Heart left ventricle (tissue), 16 donors: ENCODE results near the gene ANGPTL2. TPM values are rescaled to one million over a fixed set of nuclear protein-coding genes. Genes with fewer than 3 reads are reported as not detected.
"Not testable (repeated sequence)": the region's sequence is repeated elsewhere in the genome, so short reads cannot be mapped to it uniquely, and the experiment has no call there.

Experiments
- ATAC-seq, 4 donors: fragments of 200-7000 bp; cut with Tn5 transposase; one replicate each; pipeline ENCODE4 v1.9.1; 2020 to 2022; ENCODE audit warnings: moderate library complexity in 4 of 4, mild to moderate bottlenecking in 3 of 4, moderate number of reproducible peaks in 1 of 4
- DNase-seq, 5 donors: peaks; one replicate each; pipeline ENCODE4 v3.0.0-alpha.2; 2020
- H3K27ac ChIP-seq, 12 donors: fragments of 200-600 bp; sonication (generic) in 4 of 12; one replicate each; pipeline versions ENCODE4 v1.5.0 to v1.8.0; 2016 to 2022; ENCODE audit warnings: mild to moderate bottlenecking in 2 of 12
- H3K27me3 ChIP-seq, 9 donors: fragments of 200-600 bp; sonication (generic) in 2 of 9; one replicate each; pipeline versions ENCODE4 v1.5.1 to v1.8.0; 2016 to 2022; ENCODE audit warnings: mild to moderate bottlenecking in 3 of 9
- H3K36me3 ChIP-seq, 9 donors: fragments of 200-600 bp; sonication (generic) in 2 of 9; one replicate each; pipeline versions ENCODE4 v1.5.0 to v1.8.0; 2018 to 2022; ENCODE audit warnings: mild to moderate bottlenecking in 2 of 9
- H3K4me1 ChIP-seq, 12 donors: fragments of 200-600 bp; sonication (generic) in 4 of 12; one replicate each; pipeline versions ENCODE4 v1.5.0 to v1.8.0; 2016 to 2022; ENCODE audit warnings: mild to moderate bottlenecking in 3 of 12
- H3K4me3 ChIP-seq, 12 donors: fragments of 200-600 bp; sonication (generic) in 4 of 12; one replicate each; pipeline versions ENCODE4 v1.5.0 to v1.8.0; 2017 to 2022; ENCODE audit warnings: mild to moderate bottlenecking in 9 of 12, moderate library complexity in 4 of 12
- H3K9me3 ChIP-seq, 12 donors: fragments of 200-600 bp; sonication (generic) in 4 of 12; one replicate each; pipeline versions ENCODE4 v1.5.0 to v1.8.0; 2016 to 2022; ENCODE audit warnings: mild to moderate bottlenecking in 1 of 12
- POLR2A ChIP-seq, 2 donors: fragments of 450-650 bp; IDR thresholded peaks; one replicate each; pipeline ENCODE4 v1.6.1; 2017; ENCODE audit warnings: antibody characterized with exemption in 2 of 2, mild to moderate bottlenecking in 2 of 2, moderate library complexity in 2 of 2
- WGBS, 4 donors: extraction: QIAGEN DNeasy Blood & Tissue Kit in 2 of 4; methylation state at CpG; one replicate each; pipeline versions ENCODE4 v1.1.5 to v1.1.7; 2013 to 2018; 5-methylcytosine and 5-hydroxymethylcytosine counted together
- intact Hi-C, 10 donors: fragments of 100-400 bp; cut with DNase I; formaldehyde crosslinking; loops; one replicate each; pipeline versions ENCODE4 v1.11.1 to v1.14.2; 2022
- long read RNA-seq, 3 donors: library from polyadenylated mRNA; unstranded; transcript quantifications; one replicate each; pipeline ENCODE4 v2.0.0, GENCODE V29; 2020 to 2021
- polyA plus RNA-seq, 2 donors: library from polyadenylated mRNA; stranded (reverse); fragments of 200-250 nt; gene quantifications; one replicate each; pipeline ENCODE4 v1.2.3, GENCODE V29; 2013
- total RNA-seq, 9 donors: library from RNA; depleted of rRNA in 2 of 9; stranded (reverse); fragments of >200 nt in 2 of 9; fragmentation: NEBNext Ultra II Directional in 3 of 9; extraction: Animal tissue kit (Norgen Biotek cat#: 25700) in 3 of 9; gene quantifications; one replicate each; pipeline versions ENCODE4 v1.1.0 to v1.2.4, GENCODE V29; 2016 to 2023
- TF ChIP-seq, protein P1 (sequence below), 12 donors: fragments of 200-600 bp; sonication (generic) in 4 of 12; IDR thresholded peaks; one replicate each; pipeline versions ENCODE4 v1.5.0 to v1.8.0; 2018 to 2022; ENCODE audit warnings: antibody characterized with exemption in 12 of 12, mild to moderate bottlenecking in 5 of 12
- donor health status: ischemic (EF 13 %, LVEDD 7.1; RV severe dilation, severe dysfunction).
- donor health status: healthy with polysubstance abuse.
- donor health status: DM: no; HTN: yes; CAD: no.
- donor health status: DM: no; HTN: no; CAD: no.
- donor health status: ischemic (EF 25% LVEDD 6.9; RV normal size, moderate dysfunction).
- donor health status: ischemic (EF 25% LVEDD 5.7; RV mildly dilated, moderate dysfunction).
- donor health status: healthy.
- donor health status: DM: yes; HTN: yes; CAD: no.
- donor health status: ischemic (EF 35%, LVEDD 5.7; RV mildly dilated, moderate dysfunction).
- donor health status: nonischemic (EF 11% LVEDD 7.7; RV severe dilation, severe dysfunction).
- donor health status: DM: yes; HTN: yes; CAD: no.
- donor health status: PGD.
- donor health status: ischemic (EF 29% LVEDD 5.4; RV normal size, mild dysfunction).
- donor health status: nonischemic (EF 23%, LVEDD 6.1; RV moderate dilation, normal function).

The ANGPTL2 gene, protein sequence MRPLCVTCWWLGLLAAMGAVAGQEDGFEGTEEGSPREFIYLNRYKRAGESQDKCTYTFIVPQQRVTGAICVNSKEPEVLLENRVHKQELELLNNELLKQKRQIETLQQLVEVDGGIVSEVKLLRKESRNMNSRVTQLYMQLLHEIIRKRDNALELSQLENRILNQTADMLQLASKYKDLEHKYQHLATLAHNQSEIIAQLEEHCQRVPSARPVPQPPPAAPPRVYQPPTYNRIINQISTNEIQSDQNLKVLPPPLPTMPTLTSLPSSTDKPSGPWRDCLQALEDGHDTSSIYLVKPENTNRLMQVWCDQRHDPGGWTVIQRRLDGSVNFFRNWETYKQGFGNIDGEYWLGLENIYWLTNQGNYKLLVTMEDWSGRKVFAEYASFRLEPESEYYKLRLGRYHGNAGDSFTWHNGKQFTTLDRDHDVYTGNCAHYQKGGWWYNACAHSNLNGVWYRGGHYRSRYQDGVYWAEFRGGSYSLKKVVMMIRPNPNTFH
- total RNA-seq: 10 to 100 TPM; 25.6 to 92.5 (median 47.4) TPM
- 10 to 100 TPM; 17.0 to 19.4 TPM for polyA plus RNA-seq
- long read RNA-seq, donor 1, partial matches to known transcripts: 2 of 8 reads
- long read RNA-seq, donor 1, other reads (novel, unspliced or antisense): 2 of 8 reads
- long read RNA-seq, donor 2, transcript ANGPTL2-202 (5 exons, 3,707 nt): major isoform, 36 of 58 reads
- long read RNA-seq, donor 2, partial matches to known transcripts: 14 of 58 reads
- long read RNA-seq, donor 2, other reads (novel, unspliced or antisense): 8 of 58 reads
- long read RNA-seq, donor 3, transcript ANGPTL2-202 (5 exons, 3,707 nt): major isoform, 8 of 13 reads
- long read RNA-seq, donor 3, partial matches to known transcripts: 5 of 13 reads
- long read RNA-seq, donor 3, other reads (novel, unspliced or antisense): 0 of 13 reads

DNA sequence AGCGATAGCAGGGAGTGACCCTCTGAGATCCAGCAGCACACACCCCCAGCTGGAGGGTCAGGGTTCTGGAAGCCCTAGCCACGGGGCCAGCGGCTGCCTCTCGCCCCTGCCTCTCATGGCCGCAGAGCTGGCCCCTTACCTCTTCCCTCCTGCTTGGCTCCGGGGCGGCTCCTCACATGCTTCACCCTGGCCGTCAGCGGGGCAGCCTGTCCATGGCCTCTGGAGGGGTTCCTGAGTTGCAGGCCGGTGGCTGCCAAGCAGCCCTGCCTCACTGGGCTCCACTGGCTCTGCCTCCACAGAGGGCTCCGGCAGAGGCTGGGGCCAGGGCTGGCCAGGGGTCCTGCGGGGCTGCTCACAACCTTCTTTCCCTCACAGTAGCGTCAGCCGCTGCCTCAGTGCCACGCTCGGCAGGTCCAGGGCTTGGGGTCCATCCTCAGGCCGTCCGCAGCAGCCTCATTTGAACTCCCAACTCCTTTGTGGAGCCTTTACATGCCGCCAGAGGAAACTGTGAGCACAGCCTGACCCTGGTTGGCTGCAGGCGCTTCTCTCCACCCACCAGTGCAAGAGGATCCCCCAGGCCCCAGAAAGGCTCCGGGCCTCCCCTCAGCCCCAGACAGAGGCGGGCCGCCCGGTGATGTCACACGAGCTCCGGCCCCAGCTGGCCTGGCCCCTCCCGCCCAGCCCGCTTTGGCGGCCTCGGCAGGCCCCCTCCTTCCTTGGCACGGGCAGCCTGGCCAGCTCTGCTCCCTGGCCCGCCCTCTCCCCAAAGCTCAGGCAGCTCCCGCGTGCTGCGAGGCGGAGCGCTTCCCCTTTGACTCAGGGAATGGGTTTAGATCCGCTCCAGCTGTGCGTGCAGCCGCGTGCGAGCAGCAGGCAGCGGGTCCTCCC, at the start of gene ANGPTL2:
Gene ANGPTL2 (minus strand): TSS at position 460 of the 888 bp plus-strand sequence. CDS start 13,904 bp downstream, outside the sequence.
- peak; percentile 94 to 96 (median 95) for DNase-seq
- peak; percentile 87 to 95 (median 94) for ATAC-seq
- Histone ChIP-seq H3K4me1 (peaks cover 4 to 61% (median 49%) of the 10 kb centered on the region in 12 donors), H3K27ac (peak within 1 kb of the TSS; percentile 20 to 95 (median 91)), H3K36me3 (peaks cover 0 to 14% (median 0%) of the 10 kb centered on the region in 9 donors), H3K4me3 (peak within 1 kb of the TSS; percentile 40 to 92 (median 72)), H3K9me3 (no peaks in the 10 kb centered on the region), H3K27me3 (peaks cover 0 to 12% (median 0%) of the 10 kb centered on the region in 9 donors)
- intact Hi-C loops: loop anchor here in 7 of 10 donors (2.0 to 5.0 kb wide), 7 partner anchors 45 to 155 kb away; no protein-coding TSS in a partner anchor
- 0 to 2% (median 1%) methylated on average over 32 to 43 of the region's 43 CpGs for WGBS, 4 donors
- TF ChIP-seq, protein P1, sequence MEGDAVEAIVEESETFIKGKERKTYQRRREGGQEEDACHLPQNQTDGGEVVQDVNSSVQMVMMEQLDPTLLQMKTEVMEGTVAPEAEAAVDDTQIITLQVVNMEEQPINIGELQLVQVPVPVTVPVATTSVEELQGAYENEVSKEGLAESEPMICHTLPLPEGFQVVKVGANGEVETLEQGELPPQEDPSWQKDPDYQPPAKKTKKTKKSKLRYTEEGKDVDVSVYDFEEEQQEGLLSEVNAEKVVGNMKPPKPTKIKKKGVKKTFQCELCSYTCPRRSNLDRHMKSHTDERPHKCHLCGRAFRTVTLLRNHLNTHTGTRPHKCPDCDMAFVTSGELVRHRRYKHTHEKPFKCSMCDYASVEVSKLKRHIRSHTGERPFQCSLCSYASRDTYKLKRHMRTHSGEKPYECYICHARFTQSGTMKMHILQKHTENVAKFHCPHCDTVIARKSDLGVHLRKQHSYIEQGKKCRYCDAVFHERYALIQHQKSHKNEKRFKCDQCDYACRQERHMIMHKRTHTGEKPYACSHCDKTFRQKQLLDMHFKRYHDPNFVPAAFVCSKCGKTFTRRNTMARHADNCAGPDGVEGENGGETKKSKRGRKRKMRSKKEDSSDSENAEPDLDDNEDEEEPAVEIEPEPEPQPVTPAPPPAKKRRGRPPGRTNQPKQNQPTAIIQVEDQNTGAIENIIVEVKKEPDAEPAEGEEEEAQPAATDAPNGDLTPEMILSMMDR (IDR thresholded peaks at IDR 0.05): peak in 2 of 12 donors; percentile 6 to 29
- TF ChIP-seq POLR2A (IDR thresholded peaks at IDR 0.05): peak in 1 of 2 donors; percentile 88

DNA sequence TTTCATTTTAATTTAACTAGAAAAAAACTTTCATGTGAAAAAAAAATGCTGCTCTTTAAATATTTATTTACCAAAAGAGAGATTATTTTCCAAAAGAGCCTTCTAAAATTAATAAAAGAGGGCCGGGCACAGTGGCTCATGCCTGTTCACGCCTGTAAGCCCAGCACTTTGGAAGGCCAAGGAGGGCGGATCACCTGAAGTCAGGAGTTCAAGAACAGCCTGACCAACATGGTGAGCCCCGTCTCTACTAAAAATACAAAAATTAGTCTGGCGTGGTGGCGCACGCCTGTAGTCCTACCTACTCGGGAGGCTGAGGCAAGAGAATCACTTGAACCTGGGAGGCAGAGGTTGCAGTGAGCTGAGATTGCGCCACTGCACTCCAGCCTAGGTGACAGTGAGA, 48.9 kb upstream of the ANGPTL2 start:
- 96 to 99% (median 98%) methylated on average over 9 of the region's 9 CpGs for WGBS, 4 donors
- ATAC-seq, H3K4me3 ChIP-seq, H3K36me3 ChIP-seq, H3K9me3 ChIP-seq, H3K27me3 ChIP-seq, H3K27ac ChIP-seq, intact Hi-C loops: not testable (repeated sequence)
- H3K4me1 ChIP-seq: peaks cover 0 to 20% (median 9%) of the 10 kb centered on the region in 12 donors
- peak in 2 of 5 donors; percentile 6 to 13 for DNase-seq

GRCh38 chr9:127170652-127171051, 48.2 kb upstream of the ANGPTL2 start:
- no peaks in the 10 kb centered on the region for H3K27me3 ChIP-seq
- no peak for ATAC-seq
- DNase-seq: peak in 1 of 5 donors; percentile 8
- no peaks in the 10 kb centered on the region for H3K9me3 ChIP-seq
- intact Hi-C loops: no loop called here
- peaks cover 0 to 5% (median 0%) of the 10 kb centered on the region in 9 donors for H3K36me3 ChIP-seq
- no peak for TF ChIP-seq POLR2A (IDR thresholded peaks at IDR 0.05)
- TF ChIP-seq, protein P1 (IDR thresholded peaks at IDR 0.05): no peak
- peaks cover 0 to 18% (median 9%) of the 10 kb centered on the region in 12 donors for H3K4me1 ChIP-seq
- 82 to 98% (median 95%) methylated on average over 2 of the region's 2 CpGs for WGBS, 4 donors
- H3K4me3 ChIP-seq: no peak overlapping the region
- H3K27ac ChIP-seq: no peak overlapping the region

DNA sequence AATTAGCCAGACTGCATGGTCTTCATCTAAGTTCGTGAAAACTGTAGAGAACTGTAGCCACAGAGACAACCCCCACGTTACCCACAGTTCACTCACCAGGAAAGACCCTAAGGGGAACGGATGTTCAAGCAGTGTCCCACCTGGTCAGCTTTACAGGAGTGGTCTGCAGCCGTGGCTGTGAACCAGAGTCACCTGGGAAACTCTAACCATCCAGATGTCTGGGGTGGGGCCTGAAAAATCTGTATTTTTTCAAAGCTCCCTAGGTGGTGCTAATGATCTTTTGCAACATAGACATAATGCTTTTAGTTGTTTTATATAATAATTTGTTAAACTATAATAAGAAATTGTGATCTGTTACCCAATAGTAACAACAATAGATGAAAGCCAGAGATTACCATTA, 47.7 kb upstream of the ANGPTL2 start:
- intact Hi-C loops: no loop called here
- Histone ChIP-seq H3K27me3 (no peaks in the 10 kb centered on the region), H3K27ac (no peak overlapping the region), H3K4me1 (peaks cover 0 to 15% (median 7%) of the 10 kb centered on the region in 12 donors), H3K36me3 (peaks cover 0 to 5% (median 0%) of the 10 kb centered on the region in 9 donors), H3K4me3 (no peak overlapping the region), H3K9me3 (no peaks in the 10 kb centered on the region)
- ATAC-seq: no peak
- peak in 1 of 5 donors; percentile 6 for DNase-seq
- 90 to 92% (median 91%) methylated on average over 4 of the region's 4 CpGs for WGBS, 4 donors
- TF ChIP-seq POLR2A (IDR thresholded peaks at IDR 0.05): no peak
- TF ChIP-seq, protein P1 (IDR thresholded peaks at IDR 0.05): no peak
